WTC11 (cell line): Measurements from ENCODE around the gene PDZD2. TPM values are rescaled to one million over a fixed set of nuclear protein-coding genes. Genes with fewer than 3 reads are reported as not detected.

Experiments used
- ATAC-seq: fragments of 200-7000 bp; cut with Tn5 transposase; 2 replicates; pipeline ENCODE4 v1.10.0; 2021; ENCODE audit warnings: mild to moderate bottlenecking, moderate library complexity
- CTCF ChIA-PET: fragments of 300-600 bp; sonication (Branson Sonifier 250); formaldehyde crosslinking; loops from one replicate; lab custom pipeline; 2021; ENCODE audit warnings: antibody characterized with exemption; lab: Charles Lee
- POLR2A ChIA-PET: fragments of 350-600 bp; sonication (Branson Sonifier 250); formaldehyde crosslinking; loops from one replicate; lab custom pipeline; 2021; ENCODE audit warnings: antibody characterized with exemption; lab: Charles Lee
- DNase-seq: peaks from one replicate; pipeline ENCODE4 v3.0.0; 2021; ENCODE audit warnings: low spot score
- H3K27ac Mint-ChIP-seq: 2 replicates; pipeline ENCODE4 v1.8.0; 2021; ENCODE audit warnings: mixed read lengths
- H3K27me3 Mint-ChIP-seq: 2 replicates; pipeline ENCODE4 v1.8.0; 2021; ENCODE audit warnings: low read depth, mild to moderate bottlenecking, moderate library complexity, mixed read lengths
- H3K36me3 Mint-ChIP-seq: 2 replicates; pipeline ENCODE4 v1.8.0; 2021; ENCODE audit warnings: mixed read lengths
- H3K4me1 Mint-ChIP-seq: 2 replicates; pipeline ENCODE4 v1.8.0; 2022; ENCODE audit warnings: mixed read lengths
- H3K4me3 Mint-ChIP-seq: 2 replicates; pipeline ENCODE4 v1.8.0; 2021; ENCODE audit warnings: mild to moderate bottlenecking, moderate library complexity, mixed read lengths
- H3K9me3 Mint-ChIP-seq: 2 replicates; pipeline ENCODE4 v1.8.0; 2021; ENCODE audit warnings: mixed read lengths
- CREM ChIP-seq: sonication (generic); formaldehyde crosslinking; IDR thresholded peaks from 2 replicates; pipeline ENCODE4 v1.8.1; 2022; ENCODE audit warnings: mild to moderate bottlenecking, missing genetic modification reagents, moderate library complexity
- EMX1 ChIP-seq: fragments of 250-450 bp; sonication (Bioruptor Pico); IDR thresholded peaks from 2 replicates; pipeline ENCODE4 v1.8.0; 2021; ENCODE audit warnings: mild to moderate bottlenecking
- FOXK1 ChIP-seq: sonication (generic); formaldehyde crosslinking; IDR thresholded peaks from 2 replicates; pipeline ENCODE4 v1.8.0; 2022; ENCODE audit warnings: mild to moderate bottlenecking, moderate library complexity, missing genetic modification reagents
- GRHL2 ChIP-seq: fragments of 250-450 bp; sonication (Bioruptor Pico); IDR thresholded peaks from 2 replicates; pipeline ENCODE4 v1.8.0; 2022; ENCODE audit warnings: mild to moderate bottlenecking, moderate library complexity; ENCODE audit not compliant: insufficient replicate concordance, severe bottlenecking
- PRRX2 ChIP-seq: fragments of 250-450 bp; sonication (Bioruptor Pico); IDR thresholded peaks from 2 replicates; pipeline ENCODE4 v1.8.0; 2021; ENCODE audit warnings: mild to moderate bottlenecking
- RORB ChIP-seq: fragments of 250-450 bp; sonication (Bioruptor Pico); IDR thresholded peaks from 2 replicates; pipeline ENCODE4 v1.9.0; 2021; ENCODE audit warnings: mild to moderate bottlenecking
- SP1 ChIP-seq: sonication (generic); formaldehyde crosslinking; conservative IDR thresholded peaks from 2 replicates; pipeline ENCODE4 v1.8.1; 2022; ENCODE audit warnings: missing genetic modification reagents
- TEAD1 ChIP-seq: sonication (generic); formaldehyde crosslinking; IDR thresholded peaks from 2 replicates; pipeline ENCODE4 v1.8.0; 2022; ENCODE audit warnings: mild to moderate bottlenecking, missing genetic modification reagents
- ZBTB21 ChIP-seq: sonication (generic); formaldehyde crosslinking; IDR thresholded peaks from 2 replicates; pipeline ENCODE4 v1.8.1; 2023; ENCODE audit warnings: mild to moderate bottlenecking, missing genetic modification reagents, borderline replicate concordance
- ZNF396 ChIP-seq: fragments of 250-450 bp; sonication (Bioruptor Pico); IDR thresholded peaks from 2 replicates; pipeline ENCODE4 v1.8.0; 2021; ENCODE audit warnings: mild to moderate bottlenecking, moderate library complexity, borderline replicate concordance
- ZNF416 ChIP-seq: fragments of 250-450 bp; sonication (Bioruptor Pico); IDR thresholded peaks from 2 replicates; pipeline ENCODE4 v1.9.0; 2021; ENCODE audit warnings: mild to moderate bottlenecking, inconsistent platforms
- total RNA-seq: library from RNA; stranded (reverse); gene quantifications from 3 replicates; pipeline ENCODE4 v1.2.3, GENCODE V29; 2021
- TF ChIP-seq, protein P1 (sequence below): fragments of 250-450 bp; sonication (Bioruptor Pico); conservative IDR thresholded peaks from 2 replicates; pipeline ENCODE4 v1.9.0; 2021; ENCODE audit warnings: mild to moderate bottlenecking
- TF ChIP-seq, protein P2 (sequence below): sonication (generic); formaldehyde crosslinking; IDR thresholded peaks from 2 replicates; pipeline ENCODE4 v1.8.0; 2023; ENCODE audit warnings: missing genetic modification reagents, mild to moderate bottlenecking, borderline replicate concordance
- TF ChIP-seq, protein P3 (sequence below): sonication (generic); formaldehyde crosslinking; IDR thresholded peaks from 2 replicates; pipeline ENCODE4 v1.8.0; 2022; ENCODE audit warnings: mild to moderate bottlenecking, missing genetic modification reagents
- TF ChIP-seq, protein P4 (sequence below): sonication (generic); formaldehyde crosslinking; conservative IDR thresholded peaks from 2 replicates; pipeline ENCODE4 v1.8.1; 2023; ENCODE audit warnings: mild to moderate bottlenecking, low read depth, missing genetic modification reagents, moderate library complexity
- TF ChIP-seq, protein P5 (sequence below): sonication (generic); formaldehyde crosslinking; IDR thresholded peaks from 2 replicates; pipeline ENCODE4 v1.8.1; 2023; ENCODE audit warnings: mild to moderate bottlenecking, missing genetic modification reagents, borderline replicate concordance
- TF ChIP-seq, protein P6 (sequence below): sonication (generic); formaldehyde crosslinking; conservative IDR thresholded peaks from 2 replicates; pipeline ENCODE4 v1.8.1; 2022; ENCODE audit warnings: mild to moderate bottlenecking, missing genetic modification reagents
- TF ChIP-seq, protein P7 (sequence below): sonication (generic); formaldehyde crosslinking; IDR thresholded peaks from 2 replicates; pipeline ENCODE4 v1.8.1; 2023; ENCODE audit warnings: mild to moderate bottlenecking, moderate library complexity, missing genetic modification reagents

The PDZD2 gene
- total RNA-seq, 1 experiment from 2014 or later: 11.4 TPM

DNA sequence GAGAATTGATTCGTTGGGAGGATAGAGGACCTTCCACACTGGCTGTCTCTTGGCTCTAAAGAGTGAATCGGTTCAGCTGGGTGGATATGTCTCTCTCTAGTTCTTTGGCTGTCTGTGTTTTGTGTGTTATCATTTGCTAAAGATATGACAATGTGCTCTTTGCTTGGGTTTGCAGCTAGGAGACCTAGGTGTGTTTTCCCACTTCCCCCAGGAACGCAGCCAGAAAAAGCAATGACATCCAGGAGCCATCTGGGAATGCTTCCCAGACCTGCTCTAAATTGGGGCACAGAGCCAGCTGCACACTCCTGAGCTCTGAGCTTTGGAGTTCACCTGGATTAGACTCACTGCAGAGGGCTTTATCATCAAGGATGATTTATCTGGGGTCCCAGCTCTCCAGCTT, 12.8 kb upstream of the PDZD2 start (continued):
- TF ChIP-seq, protein P1, sequence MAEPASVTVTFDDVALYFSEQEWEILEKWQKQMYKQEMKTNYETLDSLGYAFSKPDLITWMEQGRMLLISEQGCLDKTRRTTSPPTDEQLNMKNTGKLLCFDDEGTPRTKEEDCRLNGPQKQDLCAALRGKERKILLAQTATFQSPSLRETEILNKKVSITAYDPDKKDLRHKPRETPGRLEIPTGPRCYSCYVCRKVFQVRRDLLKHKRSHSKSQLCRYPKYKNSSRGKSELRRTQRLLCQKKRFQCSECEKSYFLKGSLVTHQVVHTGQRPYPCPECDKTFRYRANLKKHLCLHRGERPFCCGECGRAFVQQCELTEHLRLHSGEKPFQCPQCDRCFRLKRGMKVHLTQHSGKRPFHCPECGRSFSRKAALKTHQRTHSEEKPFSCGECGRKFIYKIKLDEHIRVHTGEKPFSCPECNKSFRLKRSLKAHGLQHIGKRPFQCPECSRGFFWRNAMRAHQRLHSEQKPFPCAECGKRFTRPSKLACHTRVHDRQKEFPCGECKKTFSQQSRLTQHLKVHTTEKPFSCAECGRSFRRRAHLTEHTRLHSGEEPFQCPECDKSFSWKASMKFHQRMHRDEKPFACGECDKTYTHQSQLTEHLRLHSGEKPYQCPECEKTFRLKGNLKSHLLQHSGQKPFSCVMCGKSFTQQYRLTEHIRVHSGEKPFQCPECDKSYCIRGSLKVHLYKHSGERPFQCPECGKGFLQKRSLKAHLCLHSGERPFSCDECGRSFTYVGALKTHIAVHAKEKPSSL (CRISPR knock-in tag): no peak
- TF ChIP-seq ZNF416 (no peak), FOXK1 (CRISPR knock-in tag) (no peak), GRHL2 (CRISPR knock-in tag) (no peak), ZBTB21 (CRISPR knock-in tag) (no peak), TEAD1 (CRISPR knock-in tag) (no peak), SP1 (CRISPR knock-in tag) (no peak)
- TF ChIP-seq, protein P2, sequence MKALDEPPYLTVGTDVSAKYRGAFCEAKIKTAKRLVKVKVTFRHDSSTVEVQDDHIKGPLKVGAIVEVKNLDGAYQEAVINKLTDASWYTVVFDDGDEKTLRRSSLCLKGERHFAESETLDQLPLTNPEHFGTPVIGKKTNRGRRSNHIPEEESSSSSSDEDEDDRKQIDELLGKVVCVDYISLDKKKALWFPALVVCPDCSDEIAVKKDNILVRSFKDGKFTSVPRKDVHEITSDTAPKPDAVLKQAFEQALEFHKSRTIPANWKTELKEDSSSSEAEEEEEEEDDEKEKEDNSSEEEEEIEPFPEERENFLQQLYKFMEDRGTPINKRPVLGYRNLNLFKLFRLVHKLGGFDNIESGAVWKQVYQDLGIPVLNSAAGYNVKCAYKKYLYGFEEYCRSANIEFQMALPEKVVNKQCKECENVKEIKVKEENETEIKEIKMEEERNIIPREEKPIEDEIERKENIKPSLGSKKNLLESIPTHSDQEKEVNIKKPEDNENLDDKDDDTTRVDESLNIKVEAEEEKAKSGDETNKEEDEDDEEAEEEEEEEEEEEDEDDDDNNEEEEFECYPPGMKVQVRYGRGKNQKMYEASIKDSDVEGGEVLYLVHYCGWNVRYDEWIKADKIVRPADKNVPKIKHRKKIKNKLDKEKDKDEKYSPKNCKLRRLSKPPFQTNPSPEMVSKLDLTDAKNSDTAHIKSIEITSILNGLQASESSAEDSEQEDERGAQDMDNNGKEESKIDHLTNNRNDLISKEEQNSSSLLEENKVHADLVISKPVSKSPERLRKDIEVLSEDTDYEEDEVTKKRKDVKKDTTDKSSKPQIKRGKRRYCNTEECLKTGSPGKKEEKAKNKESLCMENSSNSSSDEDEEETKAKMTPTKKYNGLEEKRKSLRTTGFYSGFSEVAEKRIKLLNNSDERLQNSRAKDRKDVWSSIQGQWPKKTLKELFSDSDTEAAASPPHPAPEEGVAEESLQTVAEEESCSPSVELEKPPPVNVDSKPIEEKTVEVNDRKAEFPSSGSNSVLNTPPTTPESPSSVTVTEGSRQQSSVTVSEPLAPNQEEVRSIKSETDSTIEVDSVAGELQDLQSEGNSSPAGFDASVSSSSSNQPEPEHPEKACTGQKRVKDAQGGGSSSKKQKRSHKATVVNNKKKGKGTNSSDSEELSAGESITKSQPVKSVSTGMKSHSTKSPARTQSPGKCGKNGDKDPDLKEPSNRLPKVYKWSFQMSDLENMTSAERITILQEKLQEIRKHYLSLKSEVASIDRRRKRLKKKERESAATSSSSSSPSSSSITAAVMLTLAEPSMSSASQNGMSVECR (CRISPR knock-in tag): no peak
- TF ChIP-seq, protein P3, sequence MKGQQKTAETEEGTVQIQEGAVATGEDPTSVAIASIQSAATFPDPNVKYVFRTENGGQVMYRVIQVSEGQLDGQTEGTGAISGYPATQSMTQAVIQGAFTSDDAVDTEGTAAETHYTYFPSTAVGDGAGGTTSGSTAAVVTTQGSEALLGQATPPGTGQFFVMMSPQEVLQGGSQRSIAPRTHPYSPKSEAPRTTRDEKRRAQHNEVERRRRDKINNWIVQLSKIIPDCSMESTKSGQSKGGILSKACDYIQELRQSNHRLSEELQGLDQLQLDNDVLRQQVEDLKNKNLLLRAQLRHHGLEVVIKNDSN (CRISPR knock-in tag): no peak
- TF ChIP-seq, protein P4, sequence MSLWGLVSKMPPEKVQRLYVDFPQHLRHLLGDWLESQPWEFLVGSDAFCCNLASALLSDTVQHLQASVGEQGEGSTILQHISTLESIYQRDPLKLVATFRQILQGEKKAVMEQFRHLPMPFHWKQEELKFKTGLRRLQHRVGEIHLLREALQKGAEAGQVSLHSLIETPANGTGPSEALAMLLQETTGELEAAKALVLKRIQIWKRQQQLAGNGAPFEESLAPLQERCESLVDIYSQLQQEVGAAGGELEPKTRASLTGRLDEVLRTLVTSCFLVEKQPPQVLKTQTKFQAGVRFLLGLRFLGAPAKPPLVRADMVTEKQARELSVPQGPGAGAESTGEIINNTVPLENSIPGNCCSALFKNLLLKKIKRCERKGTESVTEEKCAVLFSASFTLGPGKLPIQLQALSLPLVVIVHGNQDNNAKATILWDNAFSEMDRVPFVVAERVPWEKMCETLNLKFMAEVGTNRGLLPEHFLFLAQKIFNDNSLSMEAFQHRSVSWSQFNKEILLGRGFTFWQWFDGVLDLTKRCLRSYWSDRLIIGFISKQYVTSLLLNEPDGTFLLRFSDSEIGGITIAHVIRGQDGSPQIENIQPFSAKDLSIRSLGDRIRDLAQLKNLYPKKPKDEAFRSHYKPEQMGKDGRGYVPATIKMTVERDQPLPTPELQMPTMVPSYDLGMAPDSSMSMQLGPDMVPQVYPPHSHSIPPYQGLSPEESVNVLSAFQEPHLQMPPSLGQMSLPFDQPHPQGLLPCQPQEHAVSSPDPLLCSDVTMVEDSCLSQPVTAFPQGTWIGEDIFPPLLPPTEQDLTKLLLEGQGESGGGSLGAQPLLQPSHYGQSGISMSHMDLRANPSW (CRISPR knock-in tag): no peak

DNA sequence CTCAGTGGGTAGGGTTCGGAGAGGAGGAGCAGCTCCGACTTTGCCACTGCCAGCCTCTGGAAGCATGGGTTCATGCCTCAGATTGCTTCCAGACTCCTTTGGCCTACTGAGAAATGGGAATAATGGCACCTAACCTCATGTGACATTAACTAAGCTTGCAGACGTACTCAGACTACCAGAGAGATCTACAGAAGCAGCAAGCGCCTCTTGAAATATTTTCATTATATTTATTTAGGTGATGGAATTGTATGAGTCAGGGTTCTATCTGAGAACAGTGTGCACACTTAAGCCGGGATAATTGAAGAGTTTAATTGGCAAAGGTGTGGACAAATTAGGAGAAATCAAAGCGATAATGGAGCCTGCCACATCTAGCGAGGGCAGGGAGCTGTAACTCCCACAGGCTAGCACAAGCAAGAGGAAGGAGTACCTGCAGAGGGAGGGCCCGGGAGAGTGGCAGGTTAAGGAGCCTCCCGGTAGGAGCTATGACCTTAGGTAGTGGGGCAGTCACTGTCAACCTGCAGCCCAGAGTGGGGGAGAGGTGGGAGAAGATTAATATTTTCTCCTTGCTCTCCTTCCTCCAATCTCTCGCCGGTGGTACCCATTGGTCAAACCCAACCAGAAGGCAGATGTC, 12.2 kb upstream of the PDZD2 start:
- ATAC-seq: peak; percentile 81
- CTCF ChIA-PET: interaction anchor here (1.6 kb wide), 1 partner anchor 12 kb away, joined by 7 read pairs; the partner anchor contains the start of gene PDZD2
- H3K27ac Mint-ChIP-seq: no peak overlapping the region
- POLR2A ChIA-PET: no interaction called here
- no peak for DNase-seq
- H3K27me3 Mint-ChIP-seq: no peaks in the 10 kb centered on the region
- no peak overlapping the region for H3K4me3 Mint-ChIP-seq
- H3K36me3 Mint-ChIP-seq: no peaks in the 10 kb centered on the region
- H3K9me3 Mint-ChIP-seq: no peaks in the 10 kb centered on the region
- H3K4me1 Mint-ChIP-seq: peaks cover 9% of the 10 kb centered on the region
- TF ChIP-seq, protein P5, sequence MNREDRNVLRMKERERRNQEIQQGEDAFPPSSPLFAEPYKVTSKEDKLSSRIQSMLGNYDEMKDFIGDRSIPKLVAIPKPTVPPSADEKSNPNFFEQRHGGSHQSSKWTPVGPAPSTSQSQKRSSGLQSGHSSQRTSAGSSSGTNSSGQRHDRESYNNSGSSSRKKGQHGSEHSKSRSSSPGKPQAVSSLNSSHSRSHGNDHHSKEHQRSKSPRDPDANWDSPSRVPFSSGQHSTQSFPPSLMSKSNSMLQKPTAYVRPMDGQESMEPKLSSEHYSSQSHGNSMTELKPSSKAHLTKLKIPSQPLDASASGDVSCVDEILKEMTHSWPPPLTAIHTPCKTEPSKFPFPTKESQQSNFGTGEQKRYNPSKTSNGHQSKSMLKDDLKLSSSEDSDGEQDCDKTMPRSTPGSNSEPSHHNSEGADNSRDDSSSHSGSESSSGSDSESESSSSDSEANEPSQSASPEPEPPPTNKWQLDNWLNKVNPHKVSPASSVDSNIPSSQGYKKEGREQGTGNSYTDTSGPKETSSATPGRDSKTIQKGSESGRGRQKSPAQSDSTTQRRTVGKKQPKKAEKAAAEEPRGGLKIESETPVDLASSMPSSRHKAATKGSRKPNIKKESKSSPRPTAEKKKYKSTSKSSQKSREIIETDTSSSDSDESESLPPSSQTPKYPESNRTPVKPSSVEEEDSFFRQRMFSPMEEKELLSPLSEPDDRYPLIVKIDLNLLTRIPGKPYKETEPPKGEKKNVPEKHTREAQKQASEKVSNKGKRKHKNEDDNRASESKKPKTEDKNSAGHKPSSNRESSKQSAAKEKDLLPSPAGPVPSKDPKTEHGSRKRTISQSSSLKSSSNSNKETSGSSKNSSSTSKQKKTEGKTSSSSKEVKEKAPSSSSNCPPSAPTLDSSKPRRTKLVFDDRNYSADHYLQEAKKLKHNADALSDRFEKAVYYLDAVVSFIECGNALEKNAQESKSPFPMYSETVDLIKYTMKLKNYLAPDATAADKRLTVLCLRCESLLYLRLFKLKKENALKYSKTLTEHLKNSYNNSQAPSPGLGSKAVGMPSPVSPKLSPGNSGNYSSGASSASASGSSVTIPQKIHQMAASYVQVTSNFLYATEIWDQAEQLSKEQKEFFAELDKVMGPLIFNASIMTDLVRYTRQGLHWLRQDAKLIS (CRISPR knock-in tag): no peak
- TF ChIP-seq, protein P6, sequence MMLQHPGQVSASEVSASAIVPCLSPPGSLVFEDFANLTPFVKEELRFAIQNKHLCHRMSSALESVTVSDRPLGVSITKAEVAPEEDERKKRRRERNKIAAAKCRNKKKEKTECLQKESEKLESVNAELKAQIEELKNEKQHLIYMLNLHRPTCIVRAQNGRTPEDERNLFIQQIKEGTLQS (CRISPR knock-in tag): no peak
- TF ChIP-seq, protein P7, sequence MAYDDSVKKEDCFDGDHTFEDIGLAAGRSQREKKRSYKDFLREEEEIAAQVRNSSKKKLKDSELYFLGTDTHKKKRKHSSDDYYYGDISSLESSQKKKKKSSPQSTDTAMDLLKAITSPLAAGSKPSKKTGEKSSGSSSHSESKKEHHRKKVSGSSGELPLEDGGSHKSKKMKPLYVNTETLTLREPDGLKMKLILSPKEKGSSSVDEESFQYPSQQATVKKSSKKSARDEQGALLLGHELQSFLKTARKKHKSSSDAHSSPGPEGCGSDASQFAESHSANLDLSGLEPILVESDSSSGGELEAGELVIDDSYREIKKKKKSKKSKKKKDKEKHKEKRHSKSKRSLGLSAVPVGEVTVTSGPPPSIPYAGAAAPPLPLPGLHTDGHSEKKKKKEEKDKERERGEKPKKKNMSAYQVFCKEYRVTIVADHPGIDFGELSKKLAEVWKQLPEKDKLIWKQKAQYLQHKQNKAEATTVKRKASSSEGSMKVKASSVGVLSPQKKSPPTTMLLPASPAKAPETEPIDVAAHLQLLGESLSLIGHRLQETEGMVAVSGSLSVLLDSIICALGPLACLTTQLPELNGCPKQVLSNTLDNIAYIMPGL (CRISPR knock-in tag): no peak
- TF ChIP-seq CREM (CRISPR knock-in tag) (no peak), RORB (CRISPR knock-in tag) (no peak), ZNF396 (CRISPR knock-in tag) (no peak), PRRX2 (CRISPR knock-in tag) (no peak), EMX1 (CRISPR knock-in tag) (no peak), FOXK1 (CRISPR knock-in tag) (no peak)
